ENCODE data around the gene THSD4.

THSD4 gene

DNA sequence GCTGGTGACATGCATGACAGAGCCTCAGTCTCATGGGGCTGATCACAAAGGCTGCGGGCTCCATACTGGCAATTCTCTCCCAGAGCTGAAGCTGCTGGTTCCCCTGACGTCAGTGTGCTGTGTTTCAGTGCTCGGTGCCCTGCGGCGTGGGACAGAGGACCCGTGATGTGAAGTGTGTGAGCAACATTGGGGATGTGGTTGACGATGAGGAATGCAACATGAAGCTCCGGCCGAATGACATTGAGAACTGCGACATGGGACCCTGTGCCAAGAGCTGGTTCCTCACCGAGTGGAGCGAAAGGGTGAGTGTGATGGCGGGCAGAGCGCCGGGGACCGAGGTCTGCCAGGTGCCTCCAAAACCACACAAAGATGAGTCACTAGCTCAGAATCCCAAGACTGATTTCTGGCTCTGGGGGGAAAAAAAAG lies 633.0 kb downstream of the THSD4 start:
- CTCF ChIA-PET: interaction anchor here (1.1 to 9.6 kb wide), 2 partner anchors 53 to 407 kb away, joined by 5 to 132 read pairs; no protein-coding TSS in a partner anchor
- TF ChIP-seq, protein P1, sequence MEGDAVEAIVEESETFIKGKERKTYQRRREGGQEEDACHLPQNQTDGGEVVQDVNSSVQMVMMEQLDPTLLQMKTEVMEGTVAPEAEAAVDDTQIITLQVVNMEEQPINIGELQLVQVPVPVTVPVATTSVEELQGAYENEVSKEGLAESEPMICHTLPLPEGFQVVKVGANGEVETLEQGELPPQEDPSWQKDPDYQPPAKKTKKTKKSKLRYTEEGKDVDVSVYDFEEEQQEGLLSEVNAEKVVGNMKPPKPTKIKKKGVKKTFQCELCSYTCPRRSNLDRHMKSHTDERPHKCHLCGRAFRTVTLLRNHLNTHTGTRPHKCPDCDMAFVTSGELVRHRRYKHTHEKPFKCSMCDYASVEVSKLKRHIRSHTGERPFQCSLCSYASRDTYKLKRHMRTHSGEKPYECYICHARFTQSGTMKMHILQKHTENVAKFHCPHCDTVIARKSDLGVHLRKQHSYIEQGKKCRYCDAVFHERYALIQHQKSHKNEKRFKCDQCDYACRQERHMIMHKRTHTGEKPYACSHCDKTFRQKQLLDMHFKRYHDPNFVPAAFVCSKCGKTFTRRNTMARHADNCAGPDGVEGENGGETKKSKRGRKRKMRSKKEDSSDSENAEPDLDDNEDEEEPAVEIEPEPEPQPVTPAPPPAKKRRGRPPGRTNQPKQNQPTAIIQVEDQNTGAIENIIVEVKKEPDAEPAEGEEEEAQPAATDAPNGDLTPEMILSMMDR (IDR thresholded peaks at IDR 0.05; ENCODE audit: control extremely low read depth, extremely low read depth, low read depth, missing control alignments): no peak
- DNase-seq (ENCODE audit: extremely low spot score): no peak
- POLR2A ChIA-PET: no interaction called here

DNA sequence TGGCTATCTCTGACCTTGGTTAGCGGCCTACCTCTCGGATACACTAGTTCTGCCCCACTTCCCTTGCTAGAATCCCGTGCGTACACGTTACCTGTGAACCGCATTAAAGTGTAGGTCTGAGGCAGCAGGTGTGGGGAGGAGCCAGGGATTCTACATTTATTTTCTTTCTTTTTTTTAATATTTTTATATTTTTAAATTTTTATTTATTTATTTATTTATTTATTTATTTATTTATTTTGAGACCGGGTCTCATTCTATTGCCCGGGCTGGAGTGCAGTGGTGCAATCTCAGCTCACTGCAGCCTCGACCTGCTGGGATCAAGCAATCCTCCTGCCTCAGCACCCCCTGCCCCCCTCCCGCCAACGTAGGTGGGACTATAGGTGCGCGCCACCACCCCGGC lies 634.2 kb downstream of the THSD4 start:
- TF ChIP-seq, protein P1 (IDR thresholded peaks at IDR 0.05; ENCODE audit: control extremely low read depth, extremely low read depth, low read depth, missing control alignments): no peak
- ChIA-PET CTCF (interaction anchor here (9.6 kb wide), 1 partner anchor 52 kb away, joined by 132 read pairs; no protein-coding TSS in a partner anchor), POLR2A (no interaction called here)
- DNase-seq (ENCODE audit: extremely low spot score): no peak

DNA sequence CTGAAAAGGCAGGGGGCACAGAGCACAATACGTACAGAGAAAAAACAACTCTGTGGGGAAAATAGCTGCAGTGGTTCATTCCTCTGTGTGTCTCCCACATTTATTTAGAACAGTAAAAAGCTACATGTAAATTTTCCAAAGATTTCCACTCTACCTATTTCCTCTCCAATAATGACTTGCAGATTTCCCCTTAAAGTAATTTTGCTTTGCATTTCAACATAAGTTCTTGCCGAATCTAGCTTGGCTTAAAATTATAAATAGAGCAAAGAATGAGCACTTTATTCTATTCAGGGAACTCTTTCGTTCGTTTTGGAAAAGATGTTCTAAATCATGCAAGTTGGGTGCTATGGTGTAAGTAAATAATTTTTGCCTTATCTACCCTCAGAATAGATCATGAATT lies 636.9 kb downstream of the THSD4 start:
- ChIA-PET CTCF (interaction anchor here (0.6 to 9.6 kb wide), 23 partner anchors 9 to 475 kb away, joined by 3 to 132 read pairs (median 4); no protein-coding TSS in a partner anchor), POLR2A (no interaction called here)
- DNase-seq (ENCODE audit: extremely low spot score): no peak
- TF ChIP-seq, protein P1 (IDR thresholded peaks at IDR 0.05; ENCODE audit: control extremely low read depth, extremely low read depth, low read depth, missing control alignments): no peak

DNA sequence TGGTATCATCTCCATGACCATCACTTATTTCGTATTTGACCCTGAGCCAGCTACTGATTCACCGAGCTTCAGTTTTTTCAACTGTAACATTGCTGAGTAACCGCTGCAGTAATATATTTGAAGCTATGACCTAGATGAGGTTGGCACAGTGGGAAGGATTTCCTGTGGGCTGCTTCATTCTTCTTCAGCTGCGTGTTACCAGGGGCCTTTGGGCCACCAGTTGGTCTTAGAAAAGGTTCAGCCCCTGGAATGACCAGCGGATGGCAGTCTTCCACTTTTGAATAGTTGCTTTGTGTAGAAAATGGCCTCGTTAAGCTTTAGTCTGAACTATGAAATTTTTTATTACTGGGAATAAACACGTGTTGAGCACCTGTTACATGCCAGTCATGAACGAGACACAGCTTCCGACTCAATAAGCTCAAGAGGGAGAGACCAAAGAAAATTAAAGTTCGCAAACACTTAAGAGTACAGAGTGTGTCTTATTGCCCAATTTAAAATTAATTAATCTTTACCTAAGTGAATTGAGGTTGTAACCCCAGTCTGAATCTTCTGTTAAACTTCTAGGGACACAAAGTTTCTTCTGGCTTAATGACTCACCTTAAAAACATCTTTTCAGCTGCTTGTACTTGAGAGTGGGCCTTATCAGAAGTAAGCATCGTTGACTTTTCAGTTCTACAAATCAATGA lies 637.5 kb downstream of the THSD4 start:
- DNase-seq (ENCODE audit: extremely low spot score): peak; percentile 44
- ChIA-PET POLR2A (no interaction called here), CTCF (interaction anchor here (0.9 to 9.6 kb wide), 26 partner anchors 9 to 474 kb away, joined by 3 to 132 read pairs (median 4); no protein-coding TSS in a partner anchor)
- TF ChIP-seq, protein P1 (IDR thresholded peaks at IDR 0.05; ENCODE audit: control extremely low read depth, extremely low read depth, low read depth, missing control alignments): peak; percentile 44

DNA sequence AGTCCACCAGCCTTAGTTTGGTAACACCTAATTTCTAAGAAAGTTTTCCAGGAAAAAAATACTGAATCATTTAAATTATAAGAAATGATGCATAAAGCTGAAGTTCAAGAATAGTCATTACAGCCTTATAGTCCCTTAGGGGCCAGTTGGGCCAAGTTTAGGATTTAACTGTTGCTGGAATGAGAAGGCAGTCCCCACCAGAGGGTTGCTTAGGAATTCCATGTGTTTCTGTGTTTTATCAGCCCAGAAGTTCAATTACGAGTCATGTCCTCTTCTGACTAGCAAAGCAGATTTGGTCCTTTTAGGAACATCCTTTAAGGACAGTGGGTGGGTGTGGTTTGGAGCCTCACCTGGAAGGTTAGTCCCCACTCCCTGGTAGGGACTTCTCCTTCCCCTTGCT lies 638.1 kb downstream of the THSD4 start:
- POLR2A ChIA-PET: no interaction called here
- CTCF ChIA-PET: interaction anchor here (0.9 to 9.6 kb wide), 23 partner anchors 10 to 474 kb away, joined by 3 to 132 read pairs (median 4); no protein-coding TSS in a partner anchor
- DNase-seq (ENCODE audit: extremely low spot score): no peak
- TF ChIP-seq, protein P1 (IDR thresholded peaks at IDR 0.05; ENCODE audit: control extremely low read depth, extremely low read depth, low read depth, missing control alignments): no peak

DNA sequence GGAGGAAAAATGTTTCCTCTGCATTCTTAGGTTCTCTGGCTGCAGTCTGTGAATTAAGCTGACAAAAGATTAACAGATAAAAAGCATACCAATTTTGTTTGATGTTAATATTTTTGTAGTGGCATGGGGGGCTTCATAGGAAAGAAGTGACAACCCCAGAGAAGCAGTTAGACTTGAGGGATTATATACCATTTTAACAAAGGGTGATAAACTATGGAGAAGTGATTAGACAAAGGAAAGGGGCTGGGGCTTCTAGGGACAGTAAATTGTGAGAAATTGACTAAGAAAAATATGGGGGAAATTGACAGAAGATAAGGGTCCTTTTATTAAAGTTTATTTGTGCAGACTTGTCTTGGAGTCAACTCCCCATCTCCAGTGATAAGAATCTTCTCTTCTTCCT lies 639.4 kb downstream of the THSD4 start:
- ChIA-PET CTCF (interaction anchor here (1.4 to 9.6 kb wide), 7 partner anchors 11 to 402 kb away, joined by 3 to 132 read pairs (median 16); no protein-coding TSS in a partner anchor), POLR2A (interaction anchor here (0.7 kb wide), 1 partner anchor 128 kb away, joined by 5 read pairs; no protein-coding TSS in a partner anchor)
- DNase-seq (ENCODE audit: extremely low spot score): no peak
- TF ChIP-seq, protein P1 (IDR thresholded peaks at IDR 0.05; ENCODE audit: control extremely low read depth, extremely low read depth, low read depth, missing control alignments): no peak

Measured in GM10248 (cell line).